ENCODE measurements around the gene GNA12. TPM values are rescaled to one million over a fixed set of nuclear protein-coding genes. Genes with fewer than 3 reads are reported as not detected.

The GNA12 gene
- total and polyA plus RNA-seq, 9 of the 15 experiments (the other 6 are each of a cell fraction or from before 2014, with no cell fraction given) = 0.65 to 32.7 (median 9.6) TPM

DNA sequence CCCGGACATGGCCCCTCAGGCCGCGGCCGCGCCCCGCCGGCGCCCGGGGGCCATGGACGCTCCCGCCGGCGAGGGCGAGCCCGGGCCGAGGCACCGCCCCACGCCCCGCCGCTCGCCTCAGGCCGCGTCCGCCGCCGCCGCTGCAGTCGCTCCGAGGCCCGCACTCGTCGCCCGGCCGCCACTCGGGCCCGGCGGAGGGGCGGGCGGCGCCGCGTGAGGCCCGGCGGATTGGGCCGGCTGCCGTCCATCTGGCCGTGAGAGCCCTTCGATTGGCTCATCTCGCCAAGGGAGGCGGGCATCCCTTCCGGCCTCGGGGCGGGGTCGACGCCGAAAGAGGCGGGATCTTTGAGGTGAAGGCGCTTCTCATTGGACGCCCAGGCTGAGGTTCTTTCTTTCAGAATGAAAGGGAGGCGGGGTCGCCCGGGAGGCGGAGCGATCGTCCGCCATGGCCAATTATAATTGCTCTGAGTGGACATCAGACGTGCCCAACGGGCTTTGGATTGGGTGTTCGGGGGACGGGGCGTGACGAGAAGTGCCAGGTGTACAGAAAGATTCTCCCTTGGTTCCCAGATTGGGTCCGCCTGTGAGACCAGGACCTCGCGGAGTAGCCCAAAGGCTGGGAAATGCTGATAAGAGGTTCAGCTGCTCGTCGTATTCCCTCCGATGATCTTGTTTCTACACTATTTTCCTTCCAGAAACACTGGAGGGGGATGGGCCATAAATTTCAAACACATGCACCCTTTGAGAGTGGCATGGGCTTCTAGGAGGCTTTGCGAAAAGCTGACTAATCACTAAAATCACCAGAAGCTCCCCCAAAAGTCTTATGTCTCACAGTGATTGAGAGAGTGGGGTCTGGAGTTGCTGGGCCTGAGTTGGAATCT, at the start of gene GNA12 (continued):
- TF ChIP-seq, protein P1, sequence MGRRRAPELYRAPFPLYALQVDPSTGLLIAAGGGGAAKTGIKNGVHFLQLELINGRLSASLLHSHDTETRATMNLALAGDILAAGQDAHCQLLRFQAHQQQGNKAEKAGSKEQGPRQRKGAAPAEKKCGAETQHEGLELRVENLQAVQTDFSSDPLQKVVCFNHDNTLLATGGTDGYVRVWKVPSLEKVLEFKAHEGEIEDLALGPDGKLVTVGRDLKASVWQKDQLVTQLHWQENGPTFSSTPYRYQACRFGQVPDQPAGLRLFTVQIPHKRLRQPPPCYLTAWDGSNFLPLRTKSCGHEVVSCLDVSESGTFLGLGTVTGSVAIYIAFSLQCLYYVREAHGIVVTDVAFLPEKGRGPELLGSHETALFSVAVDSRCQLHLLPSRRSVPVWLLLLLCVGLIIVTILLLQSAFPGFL (CRISPR knock-in tag; IDR thresholded peaks at IDR 0.05) = no peak
- TF ChIP-seq, protein P2, sequence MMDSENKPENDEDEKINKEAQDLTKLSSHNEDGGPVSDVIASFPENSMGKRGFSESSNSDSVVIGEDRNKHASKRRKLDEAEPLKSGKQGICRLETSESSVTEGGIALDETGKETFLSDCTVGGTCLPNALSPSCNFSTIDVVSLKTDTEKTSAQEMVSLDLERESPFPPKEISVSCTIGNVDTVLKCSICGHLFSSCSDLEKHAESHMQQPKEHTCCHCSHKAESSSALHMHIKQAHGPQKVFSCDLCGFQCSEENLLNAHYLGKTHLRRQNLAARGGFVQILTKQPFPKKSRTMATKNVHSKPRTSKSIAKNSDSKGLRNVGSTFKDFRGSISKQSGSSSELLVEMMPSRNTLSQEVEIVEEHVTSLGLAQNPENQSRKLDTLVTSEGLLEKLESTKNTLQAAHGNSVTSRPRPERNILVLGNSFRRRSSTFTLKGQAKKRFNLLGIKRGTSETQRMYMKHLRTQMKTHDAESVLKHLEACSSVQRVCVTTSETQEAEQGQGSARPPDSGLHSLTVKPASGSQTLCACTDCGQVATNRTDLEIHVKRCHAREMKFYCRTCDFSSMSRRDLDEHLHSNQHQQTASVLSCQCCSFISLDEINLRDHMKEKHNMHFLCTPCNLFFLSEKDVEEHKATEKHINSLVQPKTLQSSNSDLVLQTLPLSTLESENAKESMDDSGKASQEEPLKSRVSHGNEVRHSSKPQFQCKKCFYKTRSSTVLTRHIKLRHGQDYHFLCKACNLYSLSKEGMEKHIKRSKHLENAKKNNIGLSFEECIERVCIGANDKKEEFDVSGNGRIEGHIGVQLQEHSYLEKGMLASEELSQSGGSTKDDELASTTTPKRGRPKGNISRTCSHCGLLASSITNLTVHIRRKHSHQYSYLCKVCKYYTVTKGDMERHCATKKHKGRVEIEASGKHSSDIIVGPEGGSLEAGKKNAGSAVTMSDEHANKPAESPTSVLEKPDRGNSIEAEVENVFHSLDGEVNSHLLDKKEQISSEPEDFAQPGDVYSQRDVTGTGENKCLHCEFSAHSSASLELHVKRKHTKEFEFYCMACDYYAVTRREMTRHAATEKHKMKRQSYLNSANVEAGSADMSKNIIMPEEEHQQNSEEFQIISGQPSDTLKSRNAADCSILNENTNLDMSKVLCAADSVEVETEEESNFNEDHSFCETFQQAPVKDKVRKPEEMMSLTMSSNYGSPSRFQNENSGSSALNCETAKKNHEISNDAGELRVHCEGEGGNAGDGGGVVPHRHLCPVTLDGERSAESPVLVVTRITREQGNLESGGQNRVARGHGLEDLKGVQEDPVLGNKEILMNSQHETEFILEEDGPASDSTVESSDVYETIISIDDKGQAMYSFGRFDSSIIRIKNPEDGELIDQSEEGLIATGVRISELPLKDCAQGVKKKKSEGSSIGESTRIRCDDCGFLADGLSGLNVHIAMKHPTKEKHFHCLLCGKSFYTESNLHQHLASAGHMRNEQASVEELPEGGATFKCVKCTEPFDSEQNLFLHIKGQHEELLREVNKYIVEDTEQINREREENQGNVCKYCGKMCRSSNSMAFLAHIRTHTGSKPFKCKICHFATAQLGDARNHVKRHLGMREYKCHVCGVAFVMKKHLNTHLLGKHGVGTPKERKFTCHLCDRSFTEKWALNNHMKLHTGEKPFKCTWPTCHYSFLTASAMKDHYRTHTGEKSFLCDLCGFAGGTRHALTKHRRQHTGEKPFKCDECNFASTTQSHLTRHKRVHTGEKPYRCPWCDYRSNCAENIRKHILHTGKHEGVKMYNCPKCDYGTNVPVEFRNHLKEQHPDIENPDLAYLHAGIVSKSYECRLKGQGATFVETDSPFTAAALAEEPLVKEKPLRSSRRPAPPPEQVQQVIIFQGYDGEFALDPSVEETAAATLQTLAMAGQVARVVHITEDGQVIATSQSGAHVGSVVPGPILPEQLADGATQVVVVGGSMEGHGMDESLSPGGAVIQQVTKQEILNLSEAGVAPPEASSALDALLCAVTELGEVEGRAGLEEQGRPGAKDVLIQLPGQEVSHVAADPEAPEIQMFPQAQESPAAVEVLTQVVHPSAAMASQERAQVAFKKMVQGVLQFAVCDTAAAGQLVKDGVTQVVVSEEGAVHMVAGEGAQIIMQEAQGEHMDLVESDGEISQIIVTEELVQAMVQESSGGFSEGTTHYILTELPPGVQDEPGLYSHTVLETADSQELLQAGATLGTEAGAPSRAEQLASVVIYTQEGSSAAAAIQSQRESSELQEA (IDR thresholded peaks at IDR 0.05; ENCODE audit: low read depth) = no peak
- no peak for TF ChIP-seq TOE1 (IDR thresholded peaks at IDR 0.05; ENCODE audit: borderline replicate concordance)
- no peak for TF ChIP-seq TOE1 (CRISPR knock-in tag; IDR thresholded peaks at IDR 0.05; ENCODE audit: borderline replicate concordance, low read depth)
- TF ChIP-seq MTA1 (IDR thresholded peaks at IDR 0.05; ENCODE audit: borderline replicate concordance) = no peak
- TF ChIP-seq ZNF121 (CRISPR knock-in tag; conservative IDR thresholded peaks at IDR 0.05) = no peak
- TF ChIP-seq ZNF134 (CRISPR knock-in tag; conservative IDR thresholded peaks at IDR 0.05) = no peak
- TF ChIP-seq ZNF511 (CRISPR knock-in tag; IDR thresholded peaks at IDR 0.05) = no peak
- no peak for TF ChIP-seq BACH1 (tag; IDR thresholded peaks at IDR 0.05)
- peak; percentile 48; the same call in 1 of the 2 replicates for TF ChIP-seq MAFG (tag; conservative IDR thresholded peaks at IDR 0.05)
- TF ChIP-seq SAP30 (IDR thresholded peaks at IDR 0.05; ENCODE audit: borderline replicate concordance, insufficient read depth, low read depth, low read length, poor library complexity, severe bottlenecking) = no peak
- TF ChIP-seq MYNN (IDR thresholded peaks at IDR 0.05) = no peak
- no peak for TF ChIP-seq MYNN (CRISPR knock-in tag; IDR thresholded peaks at IDR 0.05)
- no peak for TF ChIP-seq GABPB2 (CRISPR knock-in tag; conservative IDR thresholded peaks at IDR 0.05)
- TF ChIP-seq BHLHE40 (IDR thresholded peaks at IDR 0.05; ENCODE audit: low read length) = no peak; the same call in 1 of the 2 replicates
- TF ChIP-seq, protein P3, sequence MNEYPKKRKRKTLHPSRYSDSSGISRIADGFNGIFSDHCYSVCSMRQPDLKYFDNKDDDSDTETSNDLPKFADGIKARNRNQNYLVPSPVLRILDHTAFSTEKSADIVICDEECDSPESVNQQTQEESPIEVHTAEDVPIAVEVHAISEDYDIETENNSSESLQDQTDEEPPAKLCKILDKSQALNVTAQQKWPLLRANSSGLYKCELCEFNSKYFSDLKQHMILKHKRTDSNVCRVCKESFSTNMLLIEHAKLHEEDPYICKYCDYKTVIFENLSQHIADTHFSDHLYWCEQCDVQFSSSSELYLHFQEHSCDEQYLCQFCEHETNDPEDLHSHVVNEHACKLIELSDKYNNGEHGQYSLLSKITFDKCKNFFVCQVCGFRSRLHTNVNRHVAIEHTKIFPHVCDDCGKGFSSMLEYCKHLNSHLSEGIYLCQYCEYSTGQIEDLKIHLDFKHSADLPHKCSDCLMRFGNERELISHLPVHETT (CRISPR knock-in tag; conservative IDR thresholded peaks at IDR 0.05 in 1 of 2, IDR thresholded peaks at IDR 0.05 in 1 of 2) = no peak

Measured in K562 (cell line).